H9 (cell line): ENCODE measurements around the gene DACH1. TPM values are rescaled to one million over a fixed set of nuclear protein-coding genes. Genes with fewer than 3 reads are reported as not detected.

Experiments used
- DNase-seq: peaks from one replicate; pipeline ENCODE4 v3.0.0-alpha.2; 2017
- H2AFZ ChIP-seq: one replicate; pipeline ENCODE4 v1.6.1; 2013; ENCODE audit warnings: mild to moderate bottlenecking, low read length, control low read depth, moderate library complexity
- H2AK5ac ChIP-seq: 2 replicates; pipeline ENCODE4 v1.6.1; 2013; ENCODE audit warnings: low read length, control low read depth, mixed read lengths; ENCODE audit not compliant: insufficient read length
- H2BK120ac ChIP-seq: one replicate; pipeline ENCODE4 v1.6.1; 2013; ENCODE audit warnings: low read depth, mild to moderate bottlenecking, low read length, control low read depth, inconsistent platforms; ENCODE audit not compliant: poor library complexity, severe bottlenecking
- H2BK12ac ChIP-seq: 2 replicates; pipeline ENCODE4 v1.6.1; 2013; ENCODE audit warnings: low read length, control low read depth, mixed read lengths, low read depth; ENCODE audit not compliant: insufficient read length
- H2BK15ac ChIP-seq: 2 replicates; pipeline ENCODE4 v1.6.1; 2013; ENCODE audit warnings: low read depth, low read length, control low read depth
- H2BK20ac ChIP-seq: one replicate; pipeline ENCODE4 v1.6.1; 2013; ENCODE audit warnings: low read depth, mild to moderate bottlenecking, low read length, control low read depth, inconsistent platforms; ENCODE audit not compliant: poor library complexity, severe bottlenecking
- H2BK5ac ChIP-seq: 2 replicates; pipeline ENCODE4 v1.6.1; 2013; ENCODE audit warnings: low read length, control low read depth, mixed read lengths; ENCODE audit not compliant: insufficient read length
- H3K14ac ChIP-seq: 2 replicates; pipeline ENCODE4 v1.6.1; 2013; ENCODE audit warnings: low read length, control low read depth; ENCODE audit not compliant: insufficient read depth
- H3K18ac ChIP-seq: 2 replicates; pipeline ENCODE4 v1.6.1; 2013; ENCODE audit warnings: low read depth, mild to moderate bottlenecking, mixed read lengths, low read length, control low read depth; ENCODE audit not compliant: insufficient read length
- H3K23ac ChIP-seq: 2 replicates; pipeline ENCODE4 v1.6.1; 2013; ENCODE audit warnings: low read length, control low read depth, mixed read lengths, low read depth; ENCODE audit not compliant: insufficient read length
- H3K23me2 ChIP-seq: 2 replicates; pipeline ENCODE4 v1.6.1; 2013; ENCODE audit warnings: low read depth, mild to moderate bottlenecking, mixed read lengths, low read length, control low read depth; ENCODE audit not compliant: insufficient read length, poor library complexity, severe bottlenecking
- H3K27ac ChIP-seq: 2 replicates; pipeline ENCODE4 v1.5.1; 2013; ENCODE audit warnings: low read length, control low read depth, mixed read lengths, low read depth; ENCODE audit not compliant: insufficient read length
- H3K27me3 ChIP-seq: 2 replicates; pipeline ENCODE4 v1.6.1; 2013; ENCODE audit warnings: low read length, control low read depth, inconsistent platforms; ENCODE audit not compliant: insufficient read depth
- H3K4ac ChIP-seq: 2 replicates; pipeline ENCODE4 v1.6.1; 2013; ENCODE audit warnings: low read depth, mild to moderate bottlenecking, control low read depth, inconsistent platforms, low read length, moderate library complexity
- H3K4me1 ChIP-seq: 2 replicates; pipeline ENCODE4 v1.6.1; 2013; ENCODE audit warnings: low read length, control low read depth, inconsistent platforms; ENCODE audit not compliant: insufficient read depth
- H3K4me2 ChIP-seq: 2 replicates; pipeline ENCODE4 v1.6.1; 2013; ENCODE audit warnings: low read length, control low read depth, mixed read lengths; ENCODE audit not compliant: insufficient read length, insufficient read depth
- H3K56ac ChIP-seq: 2 replicates; pipeline ENCODE4 v1.6.1; 2013; ENCODE audit warnings: low read depth, mild to moderate bottlenecking, mixed read lengths, low read length, control low read depth; ENCODE audit not compliant: insufficient read length
- H3K79me1 ChIP-seq: 2 replicates; pipeline ENCODE4 v1.6.1; 2013; ENCODE audit warnings: low read depth, mild to moderate bottlenecking, moderate library complexity, low read length, control low read depth, inconsistent platforms; ENCODE audit not compliant: insufficient read depth, poor library complexity, severe bottlenecking
- H3K79me2 ChIP-seq: 2 replicates; pipeline ENCODE4 v1.6.1; 2013; ENCODE audit warnings: low read length, control low read depth, inconsistent platforms; ENCODE audit not compliant: insufficient read depth
- H3K9ac ChIP-seq: 2 replicates; pipeline ENCODE4 v1.6.1; 2013; ENCODE audit warnings: low read length, control low read depth, mixed read lengths; ENCODE audit not compliant: insufficient read length; ENCODE audit errors: extremely low read depth
- H3K9me3 ChIP-seq: one replicate; pipeline ENCODE4 v1.6.1; 2013; ENCODE audit warnings: low read depth, low read length, inconsistent platforms; ENCODE audit not compliant: control insufficient read depth
- H3T11ph ChIP-seq: one replicate; pipeline ENCODE4 v1.6.1; 2013; ENCODE audit warnings: mild to moderate bottlenecking, low read length, control low read depth, inconsistent platforms
- H4K20me1 ChIP-seq: one replicate; pipeline ENCODE4 v1.6.1; 2013; ENCODE audit not compliant: control insufficient read depth, insufficient read length, insufficient read depth
- H4K5ac ChIP-seq: 2 replicates; pipeline ENCODE4 v1.6.1; 2013; ENCODE audit warnings: low read depth, mild to moderate bottlenecking, mixed read lengths, low read length, control low read depth; ENCODE audit not compliant: insufficient read length
- H4K8ac ChIP-seq: replicated peaks from 2 replicates; pipeline ENCODE4 v1.6.1; 2013; ENCODE audit warnings: low read length, control low read depth, mixed read lengths, low read depth; ENCODE audit not compliant: insufficient read length
- H4K91ac ChIP-seq: 2 replicates; pipeline ENCODE4 v1.6.1; 2013; ENCODE audit warnings: low read depth, mild to moderate bottlenecking, moderate library complexity, mixed read lengths, low read length, control low read depth; ENCODE audit not compliant: insufficient read length
- H3K27ac Mint-ChIP-seq, 3 experiments: 2 replicates in 2 of 3; 3 replicates in 1 of 3; pipeline ENCODE4 v1.8.0; 2020 to 2021; ENCODE audit warnings: mixed read lengths in 3 of 3, mild to moderate bottlenecking in 1 of 3, moderate library complexity in 1 of 3
- H3K27me3 Mint-ChIP-seq: 2 replicates; pipeline ENCODE4 v1.8.0; 2021; ENCODE audit warnings: low read depth, mild to moderate bottlenecking, moderate library complexity, mixed read lengths
- H3K36me3 Mint-ChIP-seq, 3 experiments: 2 replicates in 2 of 3; 3 replicates in 1 of 3; pipeline ENCODE4 v1.8.0; 2020 to 2021; ENCODE audit warnings: low read depth in 3 of 3, mixed read lengths in 3 of 3; ENCODE audit not compliant: insufficient read depth in 1 of 3
- H3K4me1 Mint-ChIP-seq, 2 experiments: 2 replicates each; pipeline ENCODE4 v1.8.0; 2020; ENCODE audit warnings: mixed read lengths in 2 of 2
- H3K4me3 Mint-ChIP-seq, 2 experiments: 2 replicates in 1 of 2; 3 replicates in 1 of 2; pipeline ENCODE4 v1.8.0; 2020 to 2021; ENCODE audit warnings: mild to moderate bottlenecking in 2 of 2, mixed read lengths in 2 of 2, moderate library complexity in 1 of 2
- H3K9me3 Mint-ChIP-seq, 2 experiments: 2 replicates in 1 of 2; 3 replicates in 1 of 2; pipeline ENCODE4 v1.8.0; 2020; ENCODE audit warnings: mild to moderate bottlenecking in 2 of 2, mixed read lengths in 2 of 2, moderate library complexity in 1 of 2
- CTCF ChIP-seq: fragments of 200-600 bp; sonication (generic); conservative IDR thresholded peaks from 3 replicates; pipeline ENCODE4 v1.8.0; 2021; ENCODE audit warnings: antibody characterized with exemption, mild to moderate bottlenecking
- WGBS: extraction: QIAGEN DNeasy Blood & Tissue Kit; methylation state at CpG from one replicate; pipeline ENCODE4 v1.1.7; 2013; ENCODE audit warnings: missing lambda C conversion rate, low lambda C conversion rate, mixed read lengths; ENCODE audit not compliant: insufficient read length; ENCODE audit errors: extremely low coverage; 5-methylcytosine and 5-hydroxymethylcytosine counted together
- total RNA-seq: library from RNA; stranded (reverse); gene quantifications from 2 replicates; pipeline ENCODE4 v1.2.1, GENCODE V29; 2021

Gene DACH1
- total RNA-seq, 1 experiment from 2014 or later = not detected

- Histone ChIP-seq H4K91ac (no peak overlapping the region), H2AK5ac (no peak overlapping the region), H3K23ac (no peak overlapping the region), H3K14ac (no peak overlapping the region), H3K9me3 (no peaks in the 10 kb centered on the region), H4K5ac (no peak overlapping the region), H3K4me2 (peak overlapping the region; percentile 26), H3K79me1 (no peaks in the 10 kb centered on the region), H3K79me2 (no peaks in the 10 kb centered on the region), H3K4me1 (peaks cover 13% of the 10 kb centered on the region; the same call in 1 of the 2 replicates), H2BK5ac (no peak overlapping the region), H4K8ac (no peak overlapping the region), H2BK20ac (no peak overlapping the region), H3K9ac (no peak overlapping the region), H4K20me1 (no peaks in the 10 kb centered on the region), H3K27me3 (no peaks in the 10 kb centered on the region), H2BK15ac (no peak overlapping the region), H2AFZ (no peak overlapping the region), H3K27ac (peak overlapping the region; percentile 1), H2BK12ac (no peak overlapping the region), H2BK120ac (no peak overlapping the region), H3T11ph (no peak overlapping the region), H3K18ac (no peak overlapping the region), H3K4ac (no peak overlapping the region), H3K23me2 (no peaks in the 10 kb centered on the region), H3K56ac (no peak overlapping the region)
- DNase-seq = no peak
- peaks cover 16% of the 10 kb centered on the region for H3K27me3 Mint-ChIP-seq
- peak overlapping the region in 2 of 3 experiments; percentile 15 to 69; a peak in 4 of 7 replicates for H3K27ac Mint-ChIP-seq
- H3K4me1 Mint-ChIP-seq = peaks cover 27 to 32% of the 10 kb centered on the region in 2 experiments
- no peak for TF ChIP-seq CTCF
- H3K36me3 Mint-ChIP-seq = peaks cover 0 to 4% (median 0%) of the 10 kb centered on the region in 3 experiments; a peak in 1 of 7 replicates
- no CpG with 5 or more reads among the region's 2 CpGs for WGBS
- H3K9me3 Mint-ChIP-seq = no peaks in the 10 kb centered on the region; a peak in 1 of 5 replicates
- peak overlapping the region in 1 of 2 experiments; percentile 5; a peak in 1 of 5 replicates for H3K4me3 Mint-ChIP-seq
Measured at GRCh38 chr13:71876648-71877255, 9.7 kb upstream of the DACH1 start.
